CD4-positive, alpha-beta T cell treated with Interleukin-15 for 4 hours (primary cell): Measurements from ENCODE around the gene WNK1.
A peak's percentile ranks its signal among the peaks of the same experiment; 100 is the strongest.

ENCODE experiments used
- DNase-seq: peaks from one replicate; pipeline ENCODE4 v3.0.0-alpha.2; 2020; ENCODE audit warnings: low spot score

WNK1 gene

GRCh38 chr12:863285-863684, 110.9 kb downstream of the WNK1 start:
- no peak for DNase-seq

GRCh38 chr12:865614-866013, 113.2 kb downstream of the WNK1 start:
- DNase-seq, result no peak

GRCh38 chr12:867905-868304, 115.5 kb downstream of the WNK1 start:
- no peak for DNase-seq

GRCh38 chr12:868722-869121, 116.3 kb downstream of the WNK1 start:
- no peak for DNase-seq

GRCh38 chr12:870378-870777, 118.0 kb downstream of the WNK1 start:
- DNase-seq, result peak; percentile 25

- no peak for DNase-seq
These were observed 121.6 kb downstream of the WNK1 start for GRCh38 chr12:873954-874353.

GRCh38 chr12:879641-880040, 127.3 kb downstream of the WNK1 start:
- no peak for DNase-seq

- DNase-seq, result no peak
These were observed 128.3 kb downstream of the WNK1 start for GRCh38 chr12:880656-881055.

GRCh38 chr12:884746-885414, 132.5 kb downstream of the WNK1 start:
- no peak for DNase-seq

- no peak for DNase-seq
These were observed 133.3 kb downstream of the WNK1 start for GRCh38 chr12:885701-886100.

GRCh38 chr12:886206-886605, 133.8 kb downstream of the WNK1 start:
- no peak for DNase-seq

GRCh38 chr12:894226-894625, 141.8 kb downstream of the WNK1 start:
- no peak for DNase-seq

- DNase-seq, result no peak
These were observed 143.7 kb downstream of the WNK1 start for GRCh38 chr12:896031-896430.

GRCh38 chr12:897386-897785, 145.0 kb downstream of the WNK1 start:
- DNase-seq, result no peak

- DNase-seq, result no peak
These were observed 150.2 kb downstream of the WNK1 start for GRCh38 chr12:902581-902980.

GRCh38 chr12:903055-903454, 150.7 kb downstream of the WNK1 start:
- DNase-seq, result no peak

- DNase-seq, result no peak
These were observed 151.6 kb downstream of the WNK1 start for GRCh38 chr12:904010-904414.

- DNase-seq, result no peak
These were observed 153.1 kb downstream of the WNK1 start for GRCh38 chr12:905261-906031.

- no peak for DNase-seq
These were observed 153.7 kb downstream of the WNK1 start for GRCh38 chr12:906062-906585.

- no peak for DNase-seq
These were observed 155.2 kb downstream of the WNK1 start for GRCh38 chr12:907413-908185.

- no peak for DNase-seq
These were observed 157.5 kb downstream of the WNK1 start for GRCh38 chr12:909861-910260.

GRCh38 chr12:910416-910815, 158.0 kb downstream of the WNK1 start:
- DNase-seq, result no peak
